ENCODE data around the gene CDC6.

- TF ChIP-seq, protein P1, sequence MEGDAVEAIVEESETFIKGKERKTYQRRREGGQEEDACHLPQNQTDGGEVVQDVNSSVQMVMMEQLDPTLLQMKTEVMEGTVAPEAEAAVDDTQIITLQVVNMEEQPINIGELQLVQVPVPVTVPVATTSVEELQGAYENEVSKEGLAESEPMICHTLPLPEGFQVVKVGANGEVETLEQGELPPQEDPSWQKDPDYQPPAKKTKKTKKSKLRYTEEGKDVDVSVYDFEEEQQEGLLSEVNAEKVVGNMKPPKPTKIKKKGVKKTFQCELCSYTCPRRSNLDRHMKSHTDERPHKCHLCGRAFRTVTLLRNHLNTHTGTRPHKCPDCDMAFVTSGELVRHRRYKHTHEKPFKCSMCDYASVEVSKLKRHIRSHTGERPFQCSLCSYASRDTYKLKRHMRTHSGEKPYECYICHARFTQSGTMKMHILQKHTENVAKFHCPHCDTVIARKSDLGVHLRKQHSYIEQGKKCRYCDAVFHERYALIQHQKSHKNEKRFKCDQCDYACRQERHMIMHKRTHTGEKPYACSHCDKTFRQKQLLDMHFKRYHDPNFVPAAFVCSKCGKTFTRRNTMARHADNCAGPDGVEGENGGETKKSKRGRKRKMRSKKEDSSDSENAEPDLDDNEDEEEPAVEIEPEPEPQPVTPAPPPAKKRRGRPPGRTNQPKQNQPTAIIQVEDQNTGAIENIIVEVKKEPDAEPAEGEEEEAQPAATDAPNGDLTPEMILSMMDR (IDR thresholded peaks at IDR 0.05) = no peak
- TF ChIP-seq POLR2A (IDR thresholded peaks at IDR 0.05) = no peak
These were observed 50.4 kb downstream of the CDC6 start for GRCh38 chr17:40338058-40338457.

All from right lobe of liver (tissue), 4 donors.